MCF 10A (cell line): ENCODE data around the gene MAP2K5. TPM values are rescaled to one million over a fixed set of nuclear protein-coding genes. Genes with fewer than 3 reads are reported as not detected.

Experiments
- BruUV-seq: library from RNA; stranded (reverse); fragments of 400-500 nt; replicated peaks from 2 replicates; lab custom pipeline; 2021; lab: Mats Ljungman, UMichigan
- CTCF ChIA-PET: fragments of 300-600 bp; sonication (Branson Sonifier 250); formaldehyde crosslinking; extraction: SDS; loops from one replicate; lab custom pipeline; 2021; ENCODE audit warnings: antibody characterized with exemption, inconsistent platforms; lab: Yijun Ruan, JAX
- POLR2A ChIA-PET: fragments of 300-600, 350-650 bp; sonication (Branson Sonifier 250); formaldehyde crosslinking; extraction: SDS; loops from one replicate; lab custom pipeline; 2020; ENCODE audit warnings: antibody characterized with exemption, inconsistent platforms; lab: Yijun Ruan, JAX
- DNase-seq: peaks from one replicate; pipeline ENCODE4 v3.0.0-alpha.2; 2018; ENCODE audit not compliant: unreplicated experiment
- H3K27ac Mint-ChIP-seq: one replicate; pipeline ENCODE4 v1.8.0; 2022; ENCODE audit warnings: mild to moderate bottlenecking, low read depth, mixed read lengths; ENCODE audit not compliant: unreplicated experiment
- H3K27me3 Mint-ChIP-seq: one replicate; pipeline ENCODE4 v1.8.0; 2022; ENCODE audit warnings: mixed read lengths; ENCODE audit not compliant: insufficient read depth, unreplicated experiment
- H3K36me3 Mint-ChIP-seq: one replicate; pipeline ENCODE4 v1.8.0; 2022; ENCODE audit warnings: mild to moderate bottlenecking, moderate library complexity, mixed read lengths; ENCODE audit not compliant: insufficient read depth, unreplicated experiment
- H3K4me1 Mint-ChIP-seq: one replicate; pipeline ENCODE4 v1.8.0; 2022; ENCODE audit warnings: mixed read lengths; ENCODE audit not compliant: insufficient read depth, unreplicated experiment
- H3K4me3 Mint-ChIP-seq: one replicate; pipeline ENCODE4 v1.8.0; 2022; ENCODE audit warnings: mild to moderate bottlenecking, moderate library complexity, mixed read lengths; ENCODE audit not compliant: unreplicated experiment
- H3K9me3 Mint-ChIP-seq: one replicate; pipeline ENCODE4 v1.8.0; 2022; ENCODE audit warnings: mixed read lengths; ENCODE audit not compliant: unreplicated experiment
- intact Hi-C: fragments of 100-400 bp; cut with micrococcal nuclease; formaldehyde crosslinking; loops from 2 replicates; pipeline ENCODE4 v1.14.1; 2022
- total RNA-seq: library from RNA; stranded (reverse); gene quantifications from 2 replicates; pipeline ENCODE4 v1.2.3, GENCODE V29; 2022
- TF ChIP-seq, protein P1 (sequence below): fragments of 200-600 bp; IDR thresholded peaks from one replicate; pipeline ENCODE4 v1.8.0; 2022; ENCODE audit warnings: antibody characterized with exemption, mild to moderate bottlenecking; ENCODE audit not compliant: unreplicated experiment

MAP2K5 gene
- total RNA-seq, 1 experiment from 2014 or later: 24.4 TPM

DNA sequence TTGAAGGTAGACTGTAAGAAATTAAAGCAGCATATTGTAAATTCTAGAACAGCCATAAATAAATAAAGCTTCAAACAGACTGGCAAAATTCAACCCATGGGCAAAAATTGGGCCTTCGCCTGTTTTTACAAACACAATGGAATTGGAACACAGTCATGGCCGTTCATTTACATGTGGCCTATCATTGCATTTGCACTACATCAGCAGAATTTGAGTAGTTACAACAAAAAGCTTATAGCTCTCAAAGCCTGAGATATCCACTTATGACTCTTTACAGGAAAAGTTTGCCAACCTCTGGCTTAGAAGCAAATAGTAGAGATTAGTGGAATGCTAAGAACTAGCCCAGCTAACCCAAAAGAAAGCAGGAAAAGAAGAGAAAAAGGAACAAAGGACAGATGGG is 143.2 kb downstream of the MAP2K5 start:
- H3K4me3 Mint-ChIP-seq: no peak overlapping the region
- H3K9me3 Mint-ChIP-seq: peaks cover 18% of the 10 kb centered on the region
- POLR2A ChIA-PET: interaction anchor here (0.6 kb wide), 1 partner anchor 9 kb away, joined by 3 read pairs; no protein-coding TSS in a partner anchor
- no peaks in the 10 kb centered on the region for H3K4me1 Mint-ChIP-seq
- no TSS peak for BruUV-seq
- CTCF ChIA-PET: interaction anchor here (0.6 kb wide), 1 partner anchor 25 kb away, joined by 3 read pairs; no protein-coding TSS in a partner anchor
- peaks cover 7% of the 10 kb centered on the region for H3K36me3 Mint-ChIP-seq
- H3K27ac Mint-ChIP-seq: no peak overlapping the region
- TF ChIP-seq, protein P1, sequence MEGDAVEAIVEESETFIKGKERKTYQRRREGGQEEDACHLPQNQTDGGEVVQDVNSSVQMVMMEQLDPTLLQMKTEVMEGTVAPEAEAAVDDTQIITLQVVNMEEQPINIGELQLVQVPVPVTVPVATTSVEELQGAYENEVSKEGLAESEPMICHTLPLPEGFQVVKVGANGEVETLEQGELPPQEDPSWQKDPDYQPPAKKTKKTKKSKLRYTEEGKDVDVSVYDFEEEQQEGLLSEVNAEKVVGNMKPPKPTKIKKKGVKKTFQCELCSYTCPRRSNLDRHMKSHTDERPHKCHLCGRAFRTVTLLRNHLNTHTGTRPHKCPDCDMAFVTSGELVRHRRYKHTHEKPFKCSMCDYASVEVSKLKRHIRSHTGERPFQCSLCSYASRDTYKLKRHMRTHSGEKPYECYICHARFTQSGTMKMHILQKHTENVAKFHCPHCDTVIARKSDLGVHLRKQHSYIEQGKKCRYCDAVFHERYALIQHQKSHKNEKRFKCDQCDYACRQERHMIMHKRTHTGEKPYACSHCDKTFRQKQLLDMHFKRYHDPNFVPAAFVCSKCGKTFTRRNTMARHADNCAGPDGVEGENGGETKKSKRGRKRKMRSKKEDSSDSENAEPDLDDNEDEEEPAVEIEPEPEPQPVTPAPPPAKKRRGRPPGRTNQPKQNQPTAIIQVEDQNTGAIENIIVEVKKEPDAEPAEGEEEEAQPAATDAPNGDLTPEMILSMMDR: no peak
- intact Hi-C loops: no loop called here
- no peak for DNase-seq
- no peaks in the 10 kb centered on the region for H3K27me3 Mint-ChIP-seq

GRCh38 chr15:67690936-67691335 is 148.4 kb downstream of the MAP2K5 start:
- BruUV-seq: no TSS peak
- TF ChIP-seq, protein P1: no peak
- no peak overlapping the region for H3K4me3 Mint-ChIP-seq
- no peaks in the 10 kb centered on the region for H3K4me1 Mint-ChIP-seq
- ChIA-PET POLR2A (no interaction called here), CTCF (no interaction called here)
- intact Hi-C loops: no loop called here
- peaks cover 3% of the 10 kb centered on the region for H3K9me3 Mint-ChIP-seq
- H3K36me3 Mint-ChIP-seq: peaks cover 7% of the 10 kb centered on the region
- no peak overlapping the region for H3K27ac Mint-ChIP-seq
- peak; percentile 8 for DNase-seq
- H3K27me3 Mint-ChIP-seq: no peaks in the 10 kb centered on the region

GRCh38 chr15:67691450-67691849 is 148.9 kb downstream of the MAP2K5 start:
- no peaks in the 10 kb centered on the region for H3K27me3 Mint-ChIP-seq

DNA sequence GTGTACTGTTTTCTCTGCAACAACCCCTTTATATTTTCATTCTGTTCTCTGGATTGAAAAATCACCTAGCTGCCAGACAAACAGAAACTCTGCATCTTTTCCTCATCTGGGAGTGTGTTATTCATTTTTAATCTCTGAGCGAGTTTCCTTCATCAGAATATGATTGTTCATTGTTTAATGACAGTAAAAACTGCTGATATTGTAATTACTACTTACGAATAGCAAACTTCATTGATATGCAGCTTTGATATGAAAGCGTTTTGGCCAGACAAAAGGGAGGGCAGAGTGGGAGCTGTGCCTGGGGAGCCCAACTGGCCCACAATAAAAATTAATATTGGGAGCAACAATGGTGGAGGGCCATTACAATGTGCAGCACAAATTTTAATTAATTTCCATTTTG is 150.1 kb downstream of the MAP2K5 start:
- intact Hi-C loops: no loop called here
- DNase-seq: no peak
- Mint-ChIP-seq H3K4me3 (no peak overlapping the region), H3K9me3 (no peaks in the 10 kb centered on the region), H3K27ac (no peak overlapping the region), H3K4me1 (no peaks in the 10 kb centered on the region), H3K36me3 (no peaks in the 10 kb centered on the region), H3K27me3 (no peaks in the 10 kb centered on the region)
- TF ChIP-seq, protein P1: no peak
- no TSS peak for BruUV-seq
- ChIA-PET CTCF (no interaction called here), POLR2A (no interaction called here)

More at GRCh38 chr15:67691450-67691849, 148.9 kb downstream of the MAP2K5 start:
- intact Hi-C loops: no loop called here
- POLR2A ChIA-PET: no interaction called here
- no peaks in the 10 kb centered on the region for H3K9me3 Mint-ChIP-seq
- TF ChIP-seq, protein P1: no peak
- H3K27ac Mint-ChIP-seq: no peak overlapping the region
- no peaks in the 10 kb centered on the region for H3K4me1 Mint-ChIP-seq
- DNase-seq: no peak
- peaks cover 6% of the 10 kb centered on the region for H3K36me3 Mint-ChIP-seq
- H3K4me3 Mint-ChIP-seq: no peak overlapping the region
- CTCF ChIA-PET: no interaction called here
- no TSS peak for BruUV-seq
